ENCODE measurements around the gene TUBB4A.
A peak's percentile ranks its signal among the peaks of the same experiment; 100 is the strongest.

TUBB4A gene

GRCh38 chr19:6483235-6483634, 18.9 kb downstream of the TUBB4A start:
- TF ChIP-seq CTCF (IDR thresholded peaks at IDR 0.05; ENCODE audit: unreplicated experiment in 3 of 3): no peak
- no peaks in the 10 kb centered on the region for H3K9me3 Mint-ChIP-seq
- no peak overlapping the region for H3K4me3 Mint-ChIP-seq
- no peak overlapping the region for H3K27ac Mint-ChIP-seq
- H3K4me1 Mint-ChIP-seq: no peaks in the 10 kb centered on the region
- no peaks in the 10 kb centered on the region for H3K36me3 Mint-ChIP-seq (ENCODE audit: low read depth)
- peaks cover 15% of the 10 kb centered on the region for H3K27me3 Mint-ChIP-seq (ENCODE audit: low read depth)

GRCh38 chr19:6482343-6482686, 19.8 kb downstream of the TUBB4A start:
- Mint-ChIP-seq H3K27me3 (ENCODE audit: low read depth) (peaks cover 15% of the 10 kb centered on the region), H3K27ac (no peak overlapping the region), H3K9me3 (no peaks in the 10 kb centered on the region), H3K4me1 (no peaks in the 10 kb centered on the region), H3K36me3 (ENCODE audit: low read depth) (no peaks in the 10 kb centered on the region), H3K4me3 (no peak overlapping the region)
- TF ChIP-seq CTCF (IDR thresholded peaks at IDR 0.05; ENCODE audit: unreplicated experiment in 3 of 3): no peak

- Mint-ChIP-seq H3K4me3 (no peak within 1 kb of the TSS), H3K36me3 (ENCODE audit: low read depth) (no peaks in the 10 kb centered on the region), H3K4me1 (no peaks in the 10 kb centered on the region), H3K27ac (no peak within 1 kb of the TSS), H3K9me3 (no peaks in the 10 kb centered on the region), H3K27me3 (ENCODE audit: low read depth) (peaks cover 15% of the 10 kb centered on the region)
- peak; percentile 26 to 55 (median 30) for TF ChIP-seq CTCF (IDR thresholded peaks at IDR 0.05; ENCODE audit: unreplicated experiment in 3 of 3)
Observed at GRCh38 chr19:6481541-6482342, 20.4 kb downstream of the TUBB4A start, which contains the start of gene DENND1C. Gene DENND1C (minus strand): TSS chr19:6481787. CDS start chr19:6481695, 92 bp downstream.

- no peak overlapping the region for H3K27ac Mint-ChIP-seq
- no peaks in the 10 kb centered on the region for H3K36me3 Mint-ChIP-seq (ENCODE audit: low read depth)
- TF ChIP-seq CTCF (IDR thresholded peaks at IDR 0.05; ENCODE audit: unreplicated experiment in 3 of 3): no peak
- no peak overlapping the region for H3K4me3 Mint-ChIP-seq
- H3K27me3 Mint-ChIP-seq (ENCODE audit: low read depth): peaks cover 22% of the 10 kb centered on the region
- H3K4me1 Mint-ChIP-seq: no peaks in the 10 kb centered on the region
- no peaks in the 10 kb centered on the region for H3K9me3 Mint-ChIP-seq
Observed at GRCh38 chr19:6480848-6481415, 21.2 kb downstream of the TUBB4A start.

- Mint-ChIP-seq H3K4me1 (no peaks in the 10 kb centered on the region), H3K36me3 (ENCODE audit: low read depth) (no peaks in the 10 kb centered on the region), H3K27ac (no peak overlapping the region), H3K4me3 (no peak overlapping the region), H3K27me3 (ENCODE audit: low read depth) (peaks cover 32% of the 10 kb centered on the region), H3K9me3 (no peaks in the 10 kb centered on the region)
- no peak for TF ChIP-seq CTCF (IDR thresholded peaks at IDR 0.05; ENCODE audit: unreplicated experiment in 3 of 3)
Observed at GRCh38 chr19:6479836-6480398, 22.2 kb downstream of the TUBB4A start.
